SK-N-SH (cell line): Measurements from ENCODE around the gene PCED1B.

Experiments
- CTCF ChIP-seq: fragments of 200-600 bp; sonication (generic); IDR thresholded peaks from 2 replicates; pipeline ENCODE4 v1.6.1; 2017; ENCODE audit warnings: antibody characterized with exemption, mild to moderate bottlenecking, moderate library complexity
- EZH2phosphoT487 ChIP-seq: fragments of 200-600 bp; sonication (generic); IDR thresholded peaks from 2 replicates; pipeline ENCODE4 v1.6.1; 2017; ENCODE audit warnings: low read depth, mixed run types, mild to moderate bottlenecking, antibody characterized with exemption, moderate library complexity, borderline replicate concordance
- POLR2AphosphoS5 ChIP-seq: IDR thresholded peaks from 2 replicates; pipeline ENCODE4 v1.6.1; 2012; ENCODE audit warnings: low read depth, low read length
- TEAD4 ChIP-seq: IDR thresholded peaks from 2 replicates; pipeline ENCODE4 v1.4.0; 2012; ENCODE audit warnings: mild to moderate bottlenecking, borderline replicate concordance; ENCODE audit not compliant: insufficient read depth
- YY1 ChIP-seq: IDR thresholded peaks from 2 replicates; pipeline ENCODE4 v1.4.0; 2012; ENCODE audit warnings: low read depth, mild to moderate bottlenecking

DNA sequence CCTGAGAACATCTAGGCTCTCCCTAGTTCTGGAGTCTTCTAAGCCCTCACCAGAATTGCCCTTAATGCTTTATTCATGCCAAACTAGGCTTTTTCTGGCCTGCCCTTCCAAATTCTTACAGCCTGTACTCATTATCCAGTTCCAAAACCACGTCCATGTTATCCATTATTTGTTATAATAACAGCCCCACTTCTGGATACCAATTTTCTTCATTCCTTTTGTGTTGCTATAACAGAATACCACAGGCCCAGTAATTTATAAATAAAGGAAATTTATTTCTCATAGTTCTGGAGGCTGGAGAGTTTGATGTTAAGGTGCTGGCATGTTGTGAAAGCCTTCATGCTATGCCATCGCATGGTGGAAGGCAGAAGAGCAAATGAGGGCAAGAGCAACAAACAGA is 68.3 kb downstream of the PCED1B start:
- TF ChIP-seq CTCF, result no peak
- no peak for TF ChIP-seq YY1
- no peak for TF ChIP-seq POLR2AphosphoS5
- no peak for TF ChIP-seq TEAD4
- TF ChIP-seq EZH2phosphoT487, result no peak
